GM12878 (cell line): Measurements from ENCODE around the gene GABARAPL2. TPM values are rescaled to one million over a fixed set of nuclear protein-coding genes. Genes with fewer than 3 reads are reported as not detected.
"Not testable (repeated sequence)": the region's sequence is repeated elsewhere in the genome, so short reads cannot be mapped to it uniquely, and the experiment has no call there.

Source experiments
- ATAC-seq: fragments of 200-7000 bp; cut with Tn5 transposase; 3 replicates; pipeline ENCODE4 v1.9.1; 2020; ENCODE audit warnings: mild to moderate bottlenecking, moderate library complexity
- BruUV-seq: library from RNA; stranded (reverse); fragments of 400-500 nt; replicated peaks from 2 replicates; lab custom pipeline; 2021; lab: Mats Ljungman, UMichigan
- CTCF ChIA-PET: fragments of 300-600 bp; sonication (Branson Sonifier 250); formaldehyde crosslinking; extraction: SDS; loops from one replicate; lab custom pipeline; 2021; ENCODE audit warnings: inconsistent platforms; lab: Yijun Ruan, JAX
- POLR2A ChIA-PET: fragments of 350-600 bp; formaldehyde crosslinking; extraction: SDS; loops from one replicate; lab custom pipeline; 2021; ENCODE audit warnings: inconsistent platforms; lab: Charles Lee
- RAD21 ChIA-PET: fragments of 300-600 bp; sonication (Branson Sonifier 250); formaldehyde crosslinking; loops from one replicate; lab custom pipeline; 2023; ENCODE audit warnings: antibody characterized with exemption; ENCODE audit not compliant: unreplicated experiment; lab: Charles Lee
- SMC1A ChIA-PET: fragments of 300-600 bp; sonication (Branson Sonifier 250); formaldehyde crosslinking; loops from one replicate; lab custom pipeline; 2023; ENCODE audit not compliant: unreplicated experiment, uncharacterized antibody; lab: Charles Lee
- DNase-seq: peaks from one replicate; pipeline ENCODE4 v3.0.0-alpha.2; 2011; ENCODE audit warnings: low read depth, low spot score
- FAIRE-seq: peaks from 3 replicates; lab custom pipeline; 2011; peaks lifted over from hg19 to GRCh38; lab: Jason Lieb, UNC
- H2AFZ ChIP-seq: 2 replicates; pipeline ENCODE4 v1.6.0; 2011; ENCODE audit warnings: low read depth, low read length, control low read depth; ENCODE audit not compliant: control insufficient read depth
- H3K27ac ChIP-seq: 2 replicates; pipeline ENCODE4 v1.5.1; 2011; ENCODE audit warnings: control low read depth; ENCODE audit not compliant: control insufficient read depth, insufficient read depth
- H3K27me3 ChIP-seq, 2 experiments: replicated peaks in 1 of 2; 2 replicates each; pipeline versions ENCODE4 v1.6.0 to v1.6.1; 2011; ENCODE audit warnings: low read length in 1 of 2; ENCODE audit not compliant: control insufficient read depth in 2 of 2, insufficient read depth in 2 of 2
- H3K36me3 ChIP-seq, 2 experiments: 2 replicates each; pipeline ENCODE4 v1.5.1; 2011; ENCODE audit warnings: low read length in 1 of 2; ENCODE audit not compliant: control insufficient read depth in 2 of 2, insufficient read depth in 2 of 2
- H3K4me1 ChIP-seq: 2 replicates; pipeline ENCODE4 v1.6.1; 2011; ENCODE audit warnings: mild to moderate bottlenecking, low read length, moderate library complexity, mixed read lengths; ENCODE audit not compliant: control insufficient read depth, insufficient read depth
- H3K4me2 ChIP-seq: 2 replicates; pipeline ENCODE4 v1.6.0; 2011; ENCODE audit warnings: control low read depth; ENCODE audit not compliant: control insufficient read depth, insufficient read depth
- H3K4me3 ChIP-seq: fragments of 200-600 bp; sonication (generic); 2 replicates; pipeline ENCODE4 v1.5.1; 2016
- H3K79me2 ChIP-seq: 2 replicates; pipeline ENCODE4 v1.6.0; 2011; ENCODE audit warnings: low read length; ENCODE audit not compliant: control insufficient read depth, insufficient read depth
- H3K9ac ChIP-seq: 2 replicates; pipeline ENCODE4 v1.8.0; 2011; ENCODE audit warnings: low read length, control low read depth, mixed read lengths; ENCODE audit not compliant: control insufficient read depth, insufficient read depth
- H3K9me3 ChIP-seq: replicated peaks from 3 replicates; pipeline ENCODE4 v1.5.1; 2011; ENCODE audit warnings: mild to moderate bottlenecking, low read length; ENCODE audit not compliant: control insufficient read depth, insufficient read depth
- H4K20me1 ChIP-seq: 2 replicates; pipeline ENCODE4 v1.6.0; 2011; ENCODE audit not compliant: control insufficient read depth, insufficient read depth
- BRCA1 ChIP-seq: IDR thresholded peaks from 2 replicates; pipeline ENCODE4 v1.6.1; 2011; ENCODE audit warnings: low read depth, low read length, improper control_type of control experiment
- GABPA ChIP-seq: IDR thresholded peaks from 2 replicates; pipeline ENCODE4 v1.6.1; 2014; ENCODE audit warnings: antibody characterized with exemption, low read depth, mild to moderate bottlenecking, inconsistent platforms
- WGBS: methylation state at CpG from one replicate; pipeline ENCODE4 v1.1.6; 2016; ENCODE audit warnings: low lambda C conversion rate; ENCODE audit not compliant: insufficient replicate concordance, insufficient coverage; ENCODE audit errors: missing lambda C conversion rate; 5-methylcytosine and 5-hydroxymethylcytosine counted together
- in situ Hi-C: fragments of 300-500 bp; cut with MboI; formaldehyde crosslinking; loops from 9 replicates; pipeline ENCODE4 v1.14.3; 2018; ENCODE audit warnings: mixed read lengths
- intact Hi-C: fragments of 100-400 bp; cut with micrococcal nuclease; formaldehyde crosslinking; loops from one replicate; pipeline ENCODE4 v1.14.2; 2022; ENCODE audit not compliant: unreplicated experiment
- polyA plus RNA-seq, 11 experiments: library from polyadenylated mRNA; depleted of rRNA in 4 of 11; unstranded in 6 of 11; stranded (reverse) in 5 of 11; fragments of >200 nt; fragmentation: Nextera tagmentation in 4 of 11; fragmentation: Illumina TruSeq in 1 of 11; extraction: Ambion mirVana in 4 of 11; extraction: Trizol in 1 of 11; gene quantifications; 1 replicate in 1 of 11; 2 replicates in 10 of 11; pipeline versions ENCODE4 v1.2.1 to v1.2.3, GENCODE V29; 2011 to 2016; ENCODE audit warnings: inconsistent platforms in 2 of 11, missing spikeins in 2 of 11, low read depth in 1 of 11
- total RNA-seq, 4 experiments: library from RNA; depleted of rRNA in 3 of 4; stranded (reverse); fragments of >200 nt in 3 of 4; fragmentation: Illumina TruSeq in 1 of 4; extraction: Trizol in 1 of 4; gene quantifications; 2 replicates each; pipeline versions ENCODE4 v1.2.1 to v1.2.3, GENCODE V29; 2013 to 2021

Gene GABARAPL2
- total and polyA plus RNA-seq, 10 of the 15 experiments (the other 5 are each of a cell fraction or from before 2014, with no cell fraction given), result 61.9 to 359 (median 128) TPM

DNA sequence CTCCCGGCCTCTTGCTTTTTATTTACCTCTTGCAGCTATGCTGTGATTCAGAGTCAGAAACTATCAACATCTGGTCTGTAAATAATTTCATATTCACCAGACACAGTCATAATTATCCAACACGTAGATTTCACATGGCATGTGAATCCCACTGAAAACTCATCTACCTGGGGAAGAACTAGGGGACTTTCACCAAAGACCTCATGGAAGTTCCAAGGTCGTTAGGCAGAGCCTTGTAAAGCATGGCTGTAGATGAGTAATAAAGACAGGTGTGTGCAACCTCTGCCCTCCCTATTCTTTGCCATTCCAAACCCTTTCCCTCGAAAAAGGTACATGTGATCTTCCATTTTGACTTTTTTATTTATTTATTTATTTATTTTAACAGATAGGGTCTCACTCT, 28.4 kb upstream of the GABARAPL2 start:
- H3K27ac ChIP-seq, result no peak overlapping the region
- no peak overlapping the region for H2AFZ ChIP-seq
- FAIRE-seq (no peak), ATAC-seq (no peak), DNase-seq (no peak)
- no peak overlapping the region for H3K4me2 ChIP-seq
- no peak for TF ChIP-seq GABPA
- TF ChIP-seq BRCA1, result no peak
- in situ Hi-C loops, result no loop called here
- CTCF ChIA-PET, result interaction anchor here (1.4 kb wide), 1 partner anchor 16 kb away, joined by 5 read pairs; no protein-coding TSS in a partner anchor
- H3K4me3 ChIP-seq, result no peak overlapping the region
- no peaks in the 10 kb centered on the region for H3K9me3 ChIP-seq
- WGBS, result 39% methylated on average over 4 of the region's 4 CpGs
- H3K27me3 ChIP-seq, result no peaks in the 10 kb centered on the region
- H3K9ac ChIP-seq, result no peak overlapping the region
- no peaks in the 10 kb centered on the region for H3K4me1 ChIP-seq
- intact Hi-C loops, result no loop called here
- H4K20me1 ChIP-seq, result no peaks in the 10 kb centered on the region
- RAD21 ChIA-PET, result no interaction called here
- POLR2A ChIA-PET, result interaction anchor here (0.6 to 0.7 kb wide), 2 partner anchors 15 to 38 kb away, joined by 4 to 5 read pairs; no protein-coding TSS in a partner anchor
- no peaks in the 10 kb centered on the region for H3K79me2 ChIP-seq
- SMC1A ChIA-PET, result interaction anchor here (0.6 kb wide), 1 partner anchor 21 kb away, joined by 4 read pairs; no protein-coding TSS in a partner anchor
- peaks cover 0 to 5% of the 10 kb centered on the region in 2 experiments; a peak in 1 of 4 replicates for H3K36me3 ChIP-seq
- no TSS peak for BruUV-seq

DNA sequence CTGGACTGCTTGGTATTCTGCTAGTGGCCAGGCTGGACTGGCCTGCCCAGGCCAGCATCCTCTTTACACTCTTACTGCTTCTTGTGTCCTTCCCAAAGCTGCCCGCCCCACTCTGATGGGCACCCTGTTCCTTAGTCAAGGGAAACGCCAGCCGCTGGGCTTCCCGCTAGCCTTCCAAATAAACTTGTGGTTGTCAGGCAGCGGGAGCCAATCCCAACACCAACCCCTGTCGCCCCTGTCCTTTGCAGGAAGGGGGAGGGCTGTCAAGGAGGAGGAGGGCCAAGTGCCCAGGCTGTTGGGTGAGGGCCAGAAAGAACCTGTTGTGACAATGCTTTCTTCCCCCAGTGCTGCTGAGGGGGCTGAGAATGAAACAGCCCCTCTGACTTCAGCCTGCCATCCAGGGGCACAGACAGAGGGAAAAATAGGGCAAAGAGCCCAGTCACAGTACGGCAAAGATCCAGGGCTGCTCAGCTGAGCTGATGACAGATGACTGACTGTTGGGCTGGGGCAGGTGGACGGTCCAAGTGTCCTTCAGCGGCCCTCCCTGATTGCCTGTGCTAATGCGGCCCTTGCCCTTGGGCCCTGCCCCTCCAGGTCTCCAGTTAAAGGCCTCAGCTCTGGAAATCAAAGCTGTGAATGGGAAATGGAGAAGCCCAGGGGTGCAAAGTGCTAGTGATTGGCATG, 27.2 kb upstream of the GABARAPL2 start:
- H3K27ac ChIP-seq, DNase-seq, H3K79me2 ChIP-seq, SMC1A ChIA-PET, H3K4me2 ChIP-seq, POLR2A ChIA-PET, H4K20me1 ChIP-seq, H3K9me3 ChIP-seq, intact Hi-C loops, H3K27me3 ChIP-seq, H3K36me3 ChIP-seq, BruUV-seq, in situ Hi-C loops, FAIRE-seq, CTCF ChIA-PET, ATAC-seq, H3K4me1 ChIP-seq, H3K9ac ChIP-seq, H2AFZ ChIP-seq, H3K4me3 ChIP-seq, RAD21 ChIA-PET: not testable (repeated sequence)
- 76% methylated on average over 7 of the region's 10 CpGs for WGBS
